ENCODE results near the gene PLK5.

The PLK5 gene

GRCh38 chr19:1554968-1555367 is 31.1 kb downstream of the PLK5 start:
- no peak overlapping the region for H3K27ac ChIP-seq (replicated peaks)
- H3K4me3 ChIP-seq (replicated peaks; ENCODE audit: insufficient read depth, low read length), result no peak overlapping the region
- DNase-seq (ENCODE audit: low read depth in 1 of 2, low spot score in 1 of 2), result no peak
- TF ChIP-seq GABPA (IDR thresholded peaks at IDR 0.05; ENCODE audit: low read depth), result no peak
- TF ChIP-seq POLR2AphosphoS5 (IDR thresholded peaks at IDR 0.05; ENCODE audit: low read depth), result no peak
- no peak for TF ChIP-seq CTCF (IDR thresholded peaks at IDR 0.05; ENCODE audit: insufficient read depth, low read length)
- TF ChIP-seq SPI1 (IDR thresholded peaks at IDR 0.05; ENCODE audit: borderline replicate concordance, low read depth), result no peak
- TF ChIP-seq REST (IDR thresholded peaks at IDR 0.05; ENCODE audit: insufficient replicate concordance, low read depth), result no peak
- H3K27me3 ChIP-seq (ENCODE audit: insufficient read depth, poor library complexity, severe bottlenecking), result no peaks in the 10 kb centered on the region

GRCh38 chr19:1555487-1556389 is 31.9 kb downstream of the PLK5 start:
- no peak for DNase-seq (ENCODE audit: low read depth in 1 of 2, low spot score in 1 of 2)
- H3K27ac ChIP-seq (replicated peaks), result no peak overlapping the region
- no peaks in the 10 kb centered on the region for H3K27me3 ChIP-seq (ENCODE audit: insufficient read depth, poor library complexity, severe bottlenecking)
- H3K4me3 ChIP-seq (replicated peaks; ENCODE audit: insufficient read depth, low read length), result no peak overlapping the region
- TF ChIP-seq POLR2AphosphoS5 (IDR thresholded peaks at IDR 0.05; ENCODE audit: low read depth), result no peak
- no peak for TF ChIP-seq GABPA (IDR thresholded peaks at IDR 0.05; ENCODE audit: low read depth)
- TF ChIP-seq REST (IDR thresholded peaks at IDR 0.05; ENCODE audit: insufficient replicate concordance, low read depth), result no peak
- TF ChIP-seq CTCF (IDR thresholded peaks at IDR 0.05; ENCODE audit: insufficient read depth, low read length), result no peak
- no peak for TF ChIP-seq SPI1 (IDR thresholded peaks at IDR 0.05; ENCODE audit: borderline replicate concordance, low read depth)

- TF ChIP-seq POLR2AphosphoS5 (IDR thresholded peaks at IDR 0.05; ENCODE audit: low read depth) (no peak), SPI1 (IDR thresholded peaks at IDR 0.05; ENCODE audit: borderline replicate concordance, low read depth) (no peak), GABPA (IDR thresholded peaks at IDR 0.05; ENCODE audit: low read depth) (no peak), REST (IDR thresholded peaks at IDR 0.05; ENCODE audit: insufficient replicate concordance, low read depth) (no peak), CTCF (IDR thresholded peaks at IDR 0.05; ENCODE audit: insufficient read depth, low read length) (no peak)
- no peak overlapping the region for H3K4me3 ChIP-seq (replicated peaks; ENCODE audit: insufficient read depth, low read length)
- no peak for DNase-seq (ENCODE audit: low read depth in 1 of 2, low spot score in 1 of 2)
- no peaks in the 10 kb centered on the region for H3K27me3 ChIP-seq (ENCODE audit: insufficient read depth, poor library complexity, severe bottlenecking)
- H3K27ac ChIP-seq (replicated peaks), result no peak overlapping the region
Measured at GRCh38 chr19:1556390-1557070, 32.7 kb downstream of the PLK5 start.

Measured in HL-60 (cell line).